GM10266 (cell line): ENCODE results near the gene RDH8.

Source experiments
- DNase-seq: peaks from one replicate; pipeline ENCODE4 v3.0.0; 2012; ENCODE audit errors: extremely low spot score
- CTCF ChIP-seq: IDR thresholded peaks from 2 replicates; pipeline ENCODE4 v1.5.1; 2012; ENCODE audit warnings: mild to moderate bottlenecking, low read depth; ENCODE audit not compliant: control insufficient read depth, insufficient read depth; ENCODE audit errors: missing control alignments

The RDH8 gene

GRCh38 chr19:10036601-10037071 lies 23.4 kb downstream of the RDH8 start:
- no peak for DNase-seq
- TF ChIP-seq CTCF = no peak

- no peak for TF ChIP-seq CTCF
- DNase-seq = no peak
Measured at GRCh38 chr19:10037367-10037766, 24.1 kb downstream of the RDH8 start.

- no peak for TF ChIP-seq CTCF
- DNase-seq = no peak
Measured at GRCh38 chr19:10037809-10038208, 24.5 kb downstream of the RDH8 start.

- DNase-seq = no peak
- no peak for TF ChIP-seq CTCF
Measured at GRCh38 chr19:10043286-10043927, 30.1 kb downstream of the RDH8 start.

- no peak for TF ChIP-seq CTCF
- DNase-seq = no peak
Measured at GRCh38 chr19:10044390-10044789, 31.1 kb downstream of the RDH8 start.

- DNase-seq = no peak
- no peak for TF ChIP-seq CTCF
Measured at GRCh38 chr19:10045371-10045770, 32.1 kb downstream of the RDH8 start.

- DNase-seq = no peak
- TF ChIP-seq CTCF = no peak
Measured at GRCh38 chr19:10049626-10050025, 36.3 kb downstream of the RDH8 start.
